IMR-90 (cell line): Measurements from ENCODE around the gene SLC6A20. TPM values are rescaled to one million over a fixed set of nuclear protein-coding genes. Genes with fewer than 3 reads are reported as not detected.

Source experiments
- ATAC-seq: fragments of 200-7000 bp; cut with Tn5 transposase; 2 replicates; pipeline ENCODE4 v1.9.1; 2020; ENCODE audit warnings: low read depth, mild to moderate bottlenecking, moderate library complexity
- BruUV-seq: library from RNA; stranded (reverse); fragments of 400-500 nt; replicated peaks from 2 replicates; lab custom pipeline; 2021; lab: Mats Ljungman, UMichigan
- CTCF ChIA-PET: fragments of 300-600 bp; formaldehyde crosslinking; extraction: SDS; loops from one replicate; lab custom pipeline; 2021; ENCODE audit warnings: antibody characterized with exemption; lab: Yijun Ruan, JAX
- POLR2A ChIA-PET: fragments of 300-600 bp; sonication (Branson Sonifier 250); formaldehyde crosslinking; loops from one replicate; lab custom pipeline; 2022; ENCODE audit warnings: antibody characterized with exemption; ENCODE audit not compliant: unreplicated experiment; lab: Charles Lee
- DNase-seq: peaks from one replicate; pipeline ENCODE4 v3.0.0; 2013
- H2AFZ ChIP-seq: replicated peaks from 2 replicates; pipeline ENCODE3; 2013; ENCODE audit warnings: low read length, mild to moderate bottlenecking; ENCODE audit not compliant: poor library complexity
- H2AK5ac ChIP-seq: 2 replicates; pipeline ENCODE4 v1.6.1; 2013; ENCODE audit warnings: low read depth, low read length, inconsistent platforms
- H2AK9ac ChIP-seq: replicated peaks from 2 replicates; pipeline ENCODE3; 2013; ENCODE audit warnings: mild to moderate bottlenecking, low read depth, low read length, moderate library complexity; ENCODE audit not compliant: poor library complexity
- H2BK120ac ChIP-seq: 2 replicates; pipeline ENCODE4 v1.6.1; 2013; ENCODE audit warnings: low read depth, low read length, inconsistent platforms
- H2BK15ac ChIP-seq: 3 replicates; pipeline ENCODE4 v1.6.1; 2013; ENCODE audit warnings: low read depth, low read length, inconsistent platforms
- H2BK20ac ChIP-seq: 2 replicates; pipeline ENCODE4 v1.6.1; 2013; ENCODE audit warnings: low read depth, mild to moderate bottlenecking, inconsistent platforms, low read length, moderate library complexity
- H2BK5ac ChIP-seq: 2 replicates; pipeline ENCODE4 v1.6.1; 2013; ENCODE audit warnings: mild to moderate bottlenecking, low read depth, low read length, inconsistent platforms; ENCODE audit not compliant: poor library complexity, severe bottlenecking
- H3K14ac ChIP-seq: replicated peaks from 2 replicates; pipeline ENCODE4 v1.6.1; 2013; ENCODE audit warnings: low read depth, low read length, inconsistent platforms
- H3K18ac ChIP-seq: 2 replicates; pipeline ENCODE4 v1.6.1; 2013; ENCODE audit warnings: low read depth, low read length, control low read depth
- H3K23ac ChIP-seq: 2 replicates; pipeline ENCODE4 v1.6.1; 2013; ENCODE audit warnings: low read depth, low read length, inconsistent platforms
- H3K27ac ChIP-seq: 2 replicates; pipeline ENCODE4 v1.5.1; 2013; ENCODE audit warnings: mild to moderate bottlenecking, control low read depth, low read length; ENCODE audit not compliant: insufficient read depth
- H3K27me3 ChIP-seq: 2 replicates; pipeline ENCODE4 v1.6.1; 2013; ENCODE audit warnings: low read length; ENCODE audit not compliant: control insufficient read depth, insufficient read depth
- H3K36me3 ChIP-seq: 2 replicates; pipeline ENCODE4 v1.6.1; 2013; ENCODE audit warnings: low read length, mixed read lengths; ENCODE audit not compliant: control insufficient read depth, insufficient read depth
- H3K4ac ChIP-seq: 2 replicates; pipeline ENCODE4 v1.6.1; 2013; ENCODE audit warnings: low read depth, low read length, inconsistent platforms
- H3K4me1 ChIP-seq: 2 replicates; pipeline ENCODE4 v1.6.1; 2013; ENCODE audit warnings: low read length, mixed read lengths; ENCODE audit not compliant: control insufficient read depth, insufficient read depth
- H3K4me2 ChIP-seq: 2 replicates; pipeline ENCODE4 v1.6.1; 2013; ENCODE audit warnings: low read depth, mild to moderate bottlenecking, control low read depth, low read length, moderate library complexity
- H3K4me3 ChIP-seq: 2 replicates; pipeline ENCODE4 v1.5.1; 2013; ENCODE audit warnings: low read depth, mild to moderate bottlenecking, control low read depth, low read length, moderate library complexity; ENCODE audit not compliant: insufficient read depth
- H3K56ac ChIP-seq: 2 replicates; pipeline ENCODE4 v1.6.1; 2013; ENCODE audit warnings: low read length, inconsistent platforms; ENCODE audit not compliant: insufficient read depth; ENCODE audit errors: extremely low read depth
- H3K79me1 ChIP-seq, 2 experiments: 2 replicates each; pipeline ENCODE4 v1.6.1; 2013; ENCODE audit warnings: low read length in 2 of 2, inconsistent platforms in 1 of 2, low read depth in 1 of 2
- H3K9ac ChIP-seq: 2 replicates; pipeline ENCODE4 v1.6.1; 2013; ENCODE audit warnings: low read depth, low read length, control low read depth
- H3K9me1 ChIP-seq: 2 replicates; pipeline ENCODE4 v1.6.1; 2013; ENCODE audit warnings: low read length, inconsistent platforms; ENCODE audit not compliant: insufficient read depth
- H3K9me3 ChIP-seq: 2 replicates; pipeline ENCODE4 v1.6.1; 2013; ENCODE audit warnings: low read length; ENCODE audit not compliant: control insufficient read depth, insufficient read depth
- H4K20me1 ChIP-seq: 2 replicates; pipeline ENCODE4 v1.6.1; 2013; ENCODE audit warnings: low read length, inconsistent platforms; ENCODE audit not compliant: insufficient read depth
- H4K5ac ChIP-seq: 2 replicates; pipeline ENCODE4 v1.6.1; 2013; ENCODE audit warnings: mild to moderate bottlenecking, low read depth, low read length, control low read depth
- H4K8ac ChIP-seq, 2 experiments: 2 replicates each; pipeline ENCODE4 v1.6.1; 2013; ENCODE audit warnings: low read depth in 2 of 2, low read length in 2 of 2, control low read depth in 1 of 2, inconsistent platforms in 1 of 2
- H4K91ac ChIP-seq: 2 replicates; pipeline ENCODE4 v1.6.1; 2013; ENCODE audit warnings: low read depth, low read length, inconsistent platforms; ENCODE audit not compliant: insufficient read depth
- BHLHE40 ChIP-seq: fragments of 150-350 bp; IDR thresholded peaks from 2 replicates; pipeline ENCODE4 v1.6.1; 2016; ENCODE audit warnings: mild to moderate bottlenecking, low read depth, low read length
- CEBPB ChIP-seq: IDR thresholded peaks from 2 replicates; pipeline ENCODE4 v1.6.1; 2012; ENCODE audit warnings: low read depth, low read length, improper control_type of control experiment
- CHD1 ChIP-seq: IDR thresholded peaks from 2 replicates; pipeline ENCODE4 v1.6.1; 2012; ENCODE audit warnings: low read depth, low read length, improper control_type of control experiment
- CTCF ChIP-seq: conservative IDR thresholded peaks from 2 replicates; pipeline ENCODE4 v1.5.1; 2012; ENCODE audit warnings: mild to moderate bottlenecking, low read depth, low read length, improper control_type of control experiment
- ELK1 ChIP-seq: fragments of 150-350 bp; IDR thresholded peaks from 2 replicates; pipeline ENCODE4 v1.6.1; 2016; ENCODE audit warnings: low read depth, mild to moderate bottlenecking, low read length, moderate library complexity, borderline replicate concordance
- FOS ChIP-seq: fragments of 150-350 bp; IDR thresholded peaks from 2 replicates; pipeline ENCODE4 v1.6.1; 2016; ENCODE audit warnings: low read depth, low read length
- MAFK ChIP-seq: IDR thresholded peaks from 2 replicates; pipeline ENCODE4 v1.6.1; 2012; ENCODE audit warnings: low read depth, low read length, improper control_type of control experiment
- MXI1 ChIP-seq: IDR thresholded peaks from 2 replicates; pipeline ENCODE4 v1.6.1; 2012; ENCODE audit warnings: low read depth, mild to moderate bottlenecking, low read length, moderate library complexity, borderline replicate concordance
- NFE2L2 ChIP-seq: fragments of 150-350 bp; IDR thresholded peaks from 2 replicates; pipeline ENCODE4 v1.6.1; 2016; ENCODE audit warnings: low read depth, mild to moderate bottlenecking, low read length
- POLR2A ChIP-seq: IDR thresholded peaks from 2 replicates; pipeline ENCODE4 v1.6.1; 2012; ENCODE audit warnings: mild to moderate bottlenecking, low read depth, low read length
- RAD21 ChIP-seq: IDR thresholded peaks from 2 replicates; pipeline ENCODE4 v1.6.1; 2012; ENCODE audit warnings: low read length, improper control_type of control experiment
- RCOR1 ChIP-seq: IDR thresholded peaks from 2 replicates; pipeline ENCODE4 v1.6.1; 2012; ENCODE audit warnings: mild to moderate bottlenecking, low read length, improper control_type of control experiment; ENCODE audit not compliant: insufficient replicate concordance
- RFX5 ChIP-seq: IDR thresholded peaks from 2 replicates; pipeline ENCODE4 v1.8.0; 2012; ENCODE audit warnings: low read depth, mild to moderate bottlenecking, low read length, moderate library complexity
- SMC3 ChIP-seq: fragments of 150-350 bp; IDR thresholded peaks from 2 replicates; pipeline ENCODE4 v1.6.1; 2016; ENCODE audit warnings: low read depth, mild to moderate bottlenecking, antibody characterized with exemption, low read length, moderate library complexity
- WGBS, 2 experiments: methylation state at CpG; one replicate each; pipeline versions ENCODE4 v1.1.5 to v1.1.7; 2013; ENCODE audit warnings: missing lambda C conversion rate in 2 of 2; ENCODE audit not compliant: insufficient read length in 1 of 2; ENCODE audit errors: extremely low coverage in 2 of 2; 5-methylcytosine and 5-hydroxymethylcytosine counted together
- dilution Hi-C: fragments of 300-500 bp; cut with HindIII; formaldehyde crosslinking; loops from one replicate; pipeline ENCODE4 v1.14.3; 2018; ENCODE audit warnings: low sequenced_read_pairs; ENCODE audit not compliant: unreplicated experiment
- in situ Hi-C: fragments of 300-500 bp; cut with MboI; formaldehyde crosslinking; loops from 3 replicates; pipeline ENCODE4 v1.14.3; 2019; ENCODE audit warnings: low sequenced_read_pairs, inconsistent platforms, mixed read lengths
- intact Hi-C: fragments of 100-400 bp; cut with micrococcal nuclease; formaldehyde crosslinking; loops from 2 replicates; pipeline ENCODE4 v1.10.0; 2022
- polyA plus RNA-seq, 3 experiments: library from polyadenylated mRNA; depleted of rRNA; stranded (reverse); fragments of >200 nt; gene quantifications; 2 replicates each; pipeline ENCODE4 v1.2.3, GENCODE V29; 2012; ENCODE audit warnings: low replicate concordance in 1 of 3
- total RNA-seq: library from RNA; depleted of rRNA; stranded (reverse); fragments of >200 nt; gene quantifications from 2 replicates; pipeline ENCODE4 v1.2.3, GENCODE V29; 2012
- TF ChIP-seq, protein P1 (sequence below): fragments of 150-350 bp; IDR thresholded peaks from 2 replicates; pipeline ENCODE4 v1.6.1; 2017; ENCODE audit warnings: mild to moderate bottlenecking, antibody characterized with exemption, low read length, low read depth

SLC6A20 gene
- total and polyA plus RNA-seq, 2 of the 4 experiments (the other 2 are of a cell fraction): not detected

GRCh38 chr3:45751537-45752242, 44.6 kb downstream of the SLC6A20 start:
- Histone ChIP-seq H2BK5ac (no peak overlapping the region), H4K20me1 (no peaks in the 10 kb centered on the region), H3K9ac (no peak overlapping the region), H3K4me3 (no peak overlapping the region), H3K27me3 (peaks cover 2% of the 10 kb centered on the region), H3K23ac (no peak overlapping the region), H2AK9ac (no peak overlapping the region), H3K36me3 (peaks cover 13% of the 10 kb centered on the region), H4K8ac (no peak overlapping the region), H3K18ac (no peak overlapping the region), H2AK5ac (no peak overlapping the region), H3K4me2 (no peak overlapping the region), H2BK120ac (no peak overlapping the region), H2AFZ (no peak overlapping the region), H3K9me1 (peaks cover 3% of the 10 kb centered on the region; the same call in 1 of the 2 replicates), H3K4me1 (no peaks in the 10 kb centered on the region), H3K9me3 (no peaks in the 10 kb centered on the region), H2BK15ac (no peak overlapping the region), H3K56ac (no peak overlapping the region), H4K91ac (no peak overlapping the region), H3K27ac (no peak overlapping the region), H3K79me1 (no peaks in the 10 kb centered on the region), H2BK20ac (no peak overlapping the region), H3K4ac (no peak overlapping the region), H4K5ac (no peak overlapping the region), H3K14ac (no peak overlapping the region)
- peak; percentile 3 for DNase-seq
- intact Hi-C loops (no loop called here), dilution Hi-C loops (no loop called here), in situ Hi-C loops (no loop called here)
- 92% methylated on average over 2 of the region's 7 CpGs; no CpG with 5 or more reads in 1 of the 2 experiments for WGBS, 2 experiments
- no peak for ATAC-seq
- CTCF ChIA-PET: no interaction called here
- POLR2A ChIA-PET: no interaction called here
- no TSS peak for BruUV-seq
- no peak for TF ChIP-seq POLR2A
- TF ChIP-seq RAD21: no peak
- TF ChIP-seq MXI1: no peak
- TF ChIP-seq SMC3: no peak
- TF ChIP-seq MAFK: no peak
- TF ChIP-seq RCOR1: no peak
- no peak for TF ChIP-seq ELK1
- TF ChIP-seq, protein P1, sequence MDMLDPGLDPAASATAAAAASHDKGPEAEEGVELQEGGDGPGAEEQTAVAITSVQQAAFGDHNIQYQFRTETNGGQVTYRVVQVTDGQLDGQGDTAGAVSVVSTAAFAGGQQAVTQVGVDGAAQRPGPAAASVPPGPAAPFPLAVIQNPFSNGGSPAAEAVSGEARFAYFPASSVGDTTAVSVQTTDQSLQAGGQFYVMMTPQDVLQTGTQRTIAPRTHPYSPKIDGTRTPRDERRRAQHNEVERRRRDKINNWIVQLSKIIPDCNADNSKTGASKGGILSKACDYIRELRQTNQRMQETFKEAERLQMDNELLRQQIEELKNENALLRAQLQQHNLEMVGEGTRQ: no peak
- no peak for TF ChIP-seq CTCF
- TF ChIP-seq RFX5: no peak
- no peak for TF ChIP-seq CEBPB
- no peak for TF ChIP-seq NFE2L2
- no peak for TF ChIP-seq FOS
- TF ChIP-seq BHLHE40: no peak
- TF ChIP-seq CHD1: no peak
